ENCODE measurements around the gene NFKBIL1.
"Not testable (repeated sequence)": the region's sequence is repeated elsewhere in the genome, so short reads cannot be mapped to it uniquely, and the experiment has no call there.

Gene NFKBIL1, protein sequence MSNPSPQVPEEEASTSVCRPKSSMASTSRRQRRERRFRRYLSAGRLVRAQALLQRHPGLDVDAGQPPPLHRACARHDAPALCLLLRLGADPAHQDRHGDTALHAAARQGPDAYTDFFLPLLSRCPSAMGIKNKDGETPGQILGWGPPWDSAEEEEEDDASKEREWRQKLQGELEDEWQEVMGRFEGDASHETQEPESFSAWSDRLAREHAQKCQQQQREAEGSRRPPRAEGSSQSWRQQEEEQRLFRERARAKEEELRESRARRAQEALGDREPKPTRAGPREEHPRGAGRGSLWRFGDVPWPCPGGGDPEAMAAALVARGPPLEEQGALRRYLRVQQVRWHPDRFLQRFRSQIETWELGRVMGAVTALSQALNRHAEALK

DNA sequence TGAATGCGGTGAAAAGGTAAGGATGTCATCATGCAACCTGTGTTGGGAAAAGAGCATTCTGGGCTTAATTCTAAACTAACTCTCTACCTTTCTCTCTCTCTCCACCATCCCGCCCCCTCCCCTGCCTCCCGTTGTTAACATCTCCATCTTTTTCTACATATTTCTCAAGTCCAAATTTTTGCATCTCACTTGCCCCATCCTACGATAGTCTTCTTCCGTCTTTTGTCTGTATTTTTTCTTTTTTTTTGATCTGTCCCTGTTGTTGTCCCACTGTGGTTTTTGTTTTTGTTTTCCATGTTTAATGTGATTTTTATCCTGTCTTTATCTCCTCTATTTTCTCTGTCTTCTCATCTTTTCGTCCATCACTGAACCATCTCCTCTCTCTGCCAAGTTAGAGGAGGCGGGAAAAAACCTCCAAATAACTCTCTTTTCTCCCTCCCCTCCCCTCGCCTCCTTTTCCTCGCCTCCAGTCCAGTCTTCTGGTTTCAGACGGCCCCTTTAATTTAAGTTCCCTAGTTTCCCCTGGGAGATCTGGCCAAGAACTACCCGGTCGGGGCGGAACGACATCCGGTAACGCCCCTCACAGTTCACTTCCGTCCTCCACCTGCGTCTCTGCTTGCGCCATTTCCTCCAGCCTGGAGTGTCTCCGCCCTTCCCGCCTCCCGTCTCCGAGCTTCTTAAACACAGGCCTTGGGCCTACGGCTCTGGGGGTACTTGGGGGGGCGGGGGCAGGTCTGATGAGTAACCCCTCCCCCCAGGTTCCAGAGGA, at the start of gene NFKBIL1:
NFKBIL1 (plus strand) TSS at position 651 of the 769 bp plus-strand sequence; CDS start at position 738, 87 bp downstream.
- DNase-seq (ENCODE audit: low spot score), result peak; percentile 93

DNA sequence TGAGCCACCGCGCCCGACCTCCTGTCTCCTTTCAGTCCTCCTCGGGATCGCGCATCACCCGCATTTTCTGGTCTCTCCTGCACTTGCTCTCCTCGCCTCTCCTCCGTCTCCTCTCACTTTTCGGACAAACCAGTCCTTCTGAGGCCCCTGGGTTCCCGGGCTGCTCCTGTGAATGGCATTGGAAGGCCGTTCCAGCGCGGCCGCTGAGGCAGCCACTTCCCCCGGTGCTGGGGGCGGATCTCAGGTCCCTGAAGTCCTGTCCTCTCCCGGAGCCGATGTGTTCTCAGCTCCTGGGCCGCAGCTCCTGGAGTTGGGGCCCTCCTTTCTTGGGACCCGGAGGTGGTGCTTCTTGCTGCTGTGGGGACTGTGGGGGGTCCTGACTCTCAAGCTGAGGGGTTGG, 48.7 kb upstream of the NFKBIL1 start:
- DNase-seq (ENCODE audit: low spot score), result no peak

DNA sequence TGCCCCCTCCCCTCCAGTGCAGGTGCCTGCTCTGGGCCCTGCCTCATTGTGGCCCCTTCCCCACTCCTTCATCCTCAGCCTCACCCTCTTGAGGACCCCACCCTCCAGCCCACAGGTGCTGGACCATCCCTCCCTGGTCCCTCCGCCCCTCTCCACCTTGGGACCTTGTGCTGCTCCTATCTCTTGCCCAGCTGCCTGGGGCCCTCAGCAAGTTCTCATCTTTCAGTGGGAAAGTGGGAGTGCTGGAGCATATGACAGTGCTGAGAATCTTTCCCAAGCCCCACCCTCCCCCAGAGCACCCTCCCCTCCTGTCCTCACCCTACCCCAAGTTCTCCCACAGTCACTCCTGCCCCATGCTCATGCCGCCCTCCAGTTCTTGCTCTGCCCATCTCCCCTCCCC, 47.8 kb upstream of the NFKBIL1 start:
- not testable (repeated sequence) for DNase-seq (ENCODE audit: low spot score)

DNA sequence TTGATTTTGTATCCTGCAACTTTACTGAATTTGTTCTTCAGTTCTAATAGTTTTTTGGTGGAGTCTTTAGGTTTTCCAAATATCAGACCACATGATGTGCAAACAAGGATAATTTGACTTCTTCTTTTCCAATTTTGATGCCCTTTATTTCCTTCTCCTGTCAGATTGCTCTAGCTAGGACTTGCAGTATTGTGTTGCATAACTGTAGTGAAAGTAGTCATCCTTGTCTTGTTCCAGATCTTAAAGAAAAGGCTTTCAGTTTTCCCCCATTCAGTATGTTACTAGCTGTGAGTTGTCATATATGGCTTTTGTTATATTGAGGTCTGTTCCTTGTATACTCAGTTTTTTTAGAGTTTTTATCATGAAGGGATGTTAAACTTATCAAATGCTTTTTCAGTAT, 44.8 kb upstream of the NFKBIL1 start:
- no peak for DNase-seq (ENCODE audit: low spot score)

DNA sequence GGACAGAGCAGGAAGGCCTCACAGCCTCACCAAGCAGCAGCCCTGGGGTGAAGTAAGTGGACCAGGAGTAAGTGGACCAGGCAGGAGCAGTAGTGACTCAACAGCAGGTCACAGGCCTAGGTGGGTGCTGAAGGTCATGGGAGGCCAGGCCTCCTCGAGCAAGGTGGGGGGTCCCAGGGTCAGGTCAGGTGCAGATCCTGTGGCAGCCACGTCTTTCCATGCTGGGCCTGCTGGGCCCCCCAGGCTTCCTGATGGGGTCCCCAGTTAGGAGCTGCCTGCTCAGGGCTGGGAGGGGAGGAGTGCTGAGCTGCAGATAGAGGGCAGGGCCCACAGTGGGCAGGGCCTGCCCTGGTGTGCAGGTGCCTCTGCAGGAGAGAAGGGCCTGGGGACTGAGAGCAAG, 38.4 kb upstream of the NFKBIL1 start:
- DNase-seq (ENCODE audit: low spot score), result not testable (repeated sequence)

DNA sequence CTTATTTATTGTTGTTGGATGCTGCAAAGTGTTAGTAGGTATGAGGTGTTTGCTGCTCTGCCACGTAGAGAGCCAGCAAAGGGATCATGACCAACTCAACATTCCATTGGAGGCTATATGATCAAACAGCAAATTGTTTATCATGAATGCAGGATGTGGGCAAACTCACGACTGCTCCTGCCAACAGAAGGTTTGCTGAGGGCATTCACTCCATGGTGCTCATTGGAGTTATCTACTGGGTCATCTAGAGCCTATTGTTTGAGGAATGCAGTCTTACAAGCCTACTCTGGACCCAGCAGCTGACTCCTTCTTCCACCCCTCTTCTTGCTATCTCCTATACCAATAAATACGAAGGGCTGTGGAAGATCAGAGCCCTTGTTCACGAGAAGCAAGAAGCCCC, 37.4 kb upstream of the NFKBIL1 start:
- no peak for DNase-seq (ENCODE audit: low spot score)

DNA sequence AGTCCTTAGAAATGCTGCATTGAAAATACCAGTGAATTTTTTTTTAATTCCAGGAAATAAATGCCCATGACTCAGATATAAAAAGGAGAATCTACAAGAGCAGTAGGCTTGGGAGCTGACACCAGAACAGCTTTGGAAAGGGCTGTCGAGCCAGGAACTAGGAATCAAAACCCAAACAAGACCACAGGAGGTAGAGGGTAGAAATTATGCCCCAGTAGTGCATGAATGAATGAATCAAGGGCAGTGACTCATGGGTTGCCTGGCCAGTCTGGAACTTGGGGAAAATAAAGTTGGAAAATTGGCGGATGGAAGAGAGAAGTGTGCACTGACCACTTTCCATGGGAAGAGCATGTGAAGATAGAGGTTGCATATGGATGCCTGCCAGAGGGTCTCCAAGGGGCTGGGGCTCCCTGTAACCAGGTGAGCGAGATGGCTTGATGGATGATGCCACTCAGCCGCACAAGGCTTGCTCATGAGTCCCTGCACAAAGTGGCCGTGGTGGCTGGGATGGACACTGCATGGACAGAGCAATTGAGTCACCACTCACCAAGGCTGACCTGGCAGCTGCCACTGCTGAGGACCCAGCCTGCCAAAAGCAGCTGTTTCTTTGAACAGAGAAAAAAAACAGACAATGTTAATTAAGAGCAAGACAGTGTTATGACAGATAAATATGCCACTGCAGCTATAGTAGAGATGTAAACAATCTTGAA, 33.8 kb upstream of the NFKBIL1 start:
- no peak for DNase-seq (ENCODE audit: low spot score)

DNA sequence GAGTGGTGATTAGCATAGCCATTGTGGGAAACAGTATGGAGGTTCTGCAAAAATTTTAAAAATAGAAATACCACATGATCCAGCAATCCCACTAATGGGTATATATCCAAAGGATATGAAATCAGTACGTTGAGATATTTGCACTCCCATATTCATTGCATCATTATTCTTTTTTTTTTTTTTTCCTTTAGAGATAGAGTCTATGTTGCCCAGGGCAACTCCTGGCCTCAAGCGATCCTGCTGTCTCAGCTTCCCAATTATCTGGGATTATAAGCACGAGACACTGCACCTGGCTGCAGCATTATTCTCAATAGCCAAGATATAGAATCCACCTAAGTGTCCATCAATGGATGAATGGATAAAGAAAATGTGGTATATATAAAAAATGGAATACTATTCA, 25.6 kb upstream of the NFKBIL1 start:
- no peak for DNase-seq (ENCODE audit: low spot score)

DNA sequence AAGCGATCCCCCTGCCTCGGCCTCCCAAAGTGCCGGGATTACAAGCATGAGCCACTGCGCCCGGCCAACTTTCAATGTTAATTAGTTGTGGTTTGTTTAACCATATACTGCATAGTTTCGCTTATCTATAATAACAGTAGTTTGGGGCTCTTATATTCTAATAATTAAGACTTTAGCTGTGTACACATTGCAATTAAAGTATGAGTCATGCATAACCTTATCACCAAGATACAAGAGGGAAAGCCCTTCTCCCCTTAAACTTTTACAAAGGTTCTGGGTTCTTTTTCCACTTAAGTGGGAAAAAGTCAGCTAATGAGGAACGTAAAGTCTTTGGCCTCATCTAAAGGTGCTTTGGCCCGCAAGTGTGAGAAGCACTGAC, 21.9 kb upstream of the NFKBIL1 start:
- no peak for DNase-seq (ENCODE audit: low spot score)

DNA sequence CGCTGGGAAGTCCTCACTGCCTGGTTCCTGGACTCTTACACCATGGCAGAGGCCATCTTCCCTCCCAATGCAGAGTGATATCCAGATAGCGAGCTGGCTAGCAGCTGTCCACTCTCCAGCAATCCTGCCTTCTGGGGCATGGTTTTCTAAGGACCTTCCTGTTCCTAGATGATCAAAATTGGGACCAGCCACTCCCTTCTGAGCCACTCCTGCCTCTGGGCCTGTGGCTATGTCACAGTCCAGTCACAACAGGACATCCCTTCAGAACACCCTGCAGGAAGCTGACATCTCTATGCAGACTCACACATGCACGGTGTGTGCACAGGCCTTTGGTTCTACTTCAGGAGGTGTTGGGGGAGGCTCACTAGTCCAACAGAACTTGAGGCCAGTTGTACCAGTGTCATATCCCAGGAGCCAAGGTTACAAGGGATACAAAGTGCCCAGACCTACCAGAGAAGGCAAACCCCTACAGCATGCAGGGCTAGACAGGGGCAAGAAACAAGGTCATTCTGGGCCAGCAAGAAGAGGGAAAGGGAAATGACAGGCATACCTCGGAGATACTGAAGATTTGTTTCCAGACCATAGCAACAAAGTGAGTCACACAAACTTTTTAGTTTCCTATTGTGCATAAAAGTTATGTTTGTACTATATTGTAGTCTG, 21.3 kb upstream of the NFKBIL1 start:
- DNase-seq (ENCODE audit: low spot score), result no peak

DNA sequence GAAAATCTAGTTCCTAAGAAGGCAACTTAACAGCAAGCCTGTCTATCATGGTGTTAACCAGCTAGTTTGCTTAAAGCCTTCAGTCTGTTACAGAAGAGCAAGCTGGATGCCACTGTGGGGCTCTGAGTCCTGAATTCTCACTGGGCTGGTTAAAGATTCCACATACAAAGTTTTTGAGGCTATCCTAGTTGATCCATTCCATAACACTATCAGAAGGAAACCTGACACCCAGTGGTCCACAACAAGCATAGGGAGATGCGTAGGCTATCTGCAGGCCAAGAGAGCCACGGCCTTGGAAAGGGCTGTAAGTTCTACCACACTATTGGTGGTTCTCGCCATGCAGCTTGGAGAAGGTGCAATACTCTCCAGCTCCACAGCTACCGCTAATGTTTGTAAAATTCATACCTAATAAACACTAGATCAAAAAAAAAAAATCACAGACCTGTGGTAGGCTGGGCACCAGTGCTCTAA, 19.1 kb upstream of the NFKBIL1 start:
- peak; percentile 19 for DNase-seq (ENCODE audit: low spot score)

DNA sequence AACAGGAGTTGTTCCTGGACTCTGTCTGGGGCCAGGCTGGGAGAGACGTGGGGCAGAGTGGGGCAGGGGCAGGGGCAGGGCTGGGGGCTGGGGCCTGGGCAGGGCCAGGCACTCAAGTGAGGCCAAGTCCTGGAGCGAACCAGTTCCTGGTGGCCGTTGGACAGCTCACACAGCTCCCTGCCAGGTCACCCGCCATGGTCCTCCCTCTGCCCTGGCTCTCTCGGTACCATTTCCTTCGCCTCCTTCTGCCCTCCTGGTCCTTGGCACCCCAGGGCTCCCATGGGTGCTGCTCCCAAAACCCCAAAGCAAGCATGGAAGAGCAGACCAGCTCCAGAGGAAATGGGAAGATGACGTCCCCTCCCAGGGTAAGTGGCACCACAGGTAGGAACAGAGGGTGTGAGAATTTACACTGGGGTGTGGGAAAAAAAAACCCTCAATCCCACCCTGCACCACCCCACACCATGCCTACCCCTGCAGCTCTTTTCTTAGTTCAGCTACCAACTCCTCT, 18.5 kb upstream of the NFKBIL1 start, which contains the start of gene MCCD1:
MCCD1 (plus strand) TSS at position 142 of the 508 bp plus-strand sequence; CDS start at position 195, 53 bp downstream.
- no peak for DNase-seq (ENCODE audit: low spot score)

DNA sequence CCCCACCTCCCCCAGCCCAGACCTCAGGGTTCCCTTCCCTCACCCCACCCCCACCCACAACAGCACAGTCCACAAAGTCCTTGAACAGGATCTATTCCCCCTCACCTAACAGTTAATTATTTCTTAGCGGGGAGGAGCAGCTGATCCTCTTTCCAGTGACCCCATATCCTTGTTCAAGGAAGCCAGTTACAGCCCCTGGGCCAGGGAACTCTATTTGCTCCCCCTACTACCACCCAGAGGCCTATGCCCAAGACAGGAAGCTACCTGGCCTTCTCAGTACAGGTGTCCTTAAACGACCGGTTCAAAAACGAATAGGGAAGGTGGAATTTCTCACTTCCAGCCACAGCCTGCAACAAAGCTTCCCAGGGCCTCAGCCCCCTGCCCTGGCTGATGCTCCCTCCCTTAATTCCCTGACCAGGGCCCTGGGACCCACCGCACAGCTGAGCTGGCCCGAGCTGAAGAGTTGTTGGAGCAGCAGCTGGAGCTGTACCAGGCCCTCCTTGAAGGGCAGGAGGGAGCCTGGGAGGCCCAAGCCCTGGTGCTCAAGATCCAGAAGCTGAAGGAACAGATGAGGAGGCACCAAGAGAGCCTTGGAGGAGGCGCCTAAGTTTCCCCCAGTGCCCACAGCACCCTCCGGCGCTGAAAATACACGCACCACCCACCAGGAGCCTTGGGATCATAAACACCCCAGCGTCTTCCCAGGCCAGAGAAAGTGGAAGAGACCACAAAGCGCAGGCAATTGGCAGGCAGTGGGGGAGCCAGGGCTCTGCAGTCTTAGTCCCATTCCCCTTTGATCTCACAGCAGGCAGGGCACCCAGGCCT, 17.9 kb upstream of the NFKBIL1 start:
- DNase-seq (ENCODE audit: low spot score), result no peak

DNA sequence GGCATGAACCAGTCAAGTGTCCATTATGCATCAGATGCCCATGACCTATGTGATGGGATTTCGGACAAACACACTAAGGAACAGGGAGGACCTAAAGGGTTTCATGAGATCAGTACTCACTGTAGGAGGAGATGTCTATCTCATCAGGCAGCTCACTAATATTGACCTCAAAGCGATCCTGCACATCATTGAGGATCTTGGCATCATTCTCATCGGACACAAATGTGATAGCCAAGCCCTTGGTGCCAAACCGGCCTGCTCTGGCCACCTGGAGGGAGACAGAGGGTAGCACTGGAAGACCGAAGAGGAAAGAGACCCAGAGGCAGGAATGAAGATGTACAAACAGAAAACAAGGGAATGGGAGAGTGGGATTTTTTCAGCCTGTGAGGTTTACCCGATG, 16.7 kb upstream of the NFKBIL1 start:
- DNase-seq (ENCODE audit: low spot score), result no peak

DNA sequence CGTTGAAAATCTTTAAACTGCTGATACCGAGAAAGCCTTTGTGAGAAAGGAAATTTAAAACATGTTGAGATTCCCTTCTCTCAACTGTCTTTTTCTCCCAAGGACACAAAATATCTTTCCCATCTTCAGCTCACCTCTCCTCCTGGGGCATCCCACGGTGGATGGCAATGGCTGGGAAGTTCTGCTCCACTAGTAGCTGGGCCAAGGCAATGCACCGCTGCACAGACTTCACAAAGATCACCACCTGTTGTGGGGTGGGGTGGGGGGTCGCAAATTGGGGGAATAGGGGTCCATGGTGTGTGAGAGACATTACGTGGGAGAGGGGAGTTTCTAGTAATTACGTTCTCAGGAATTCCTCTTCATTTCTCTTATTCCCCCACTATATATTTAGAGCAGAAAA, 16.2 kb upstream of the NFKBIL1 start:
- no peak for DNase-seq (ENCODE audit: low spot score)

DNA sequence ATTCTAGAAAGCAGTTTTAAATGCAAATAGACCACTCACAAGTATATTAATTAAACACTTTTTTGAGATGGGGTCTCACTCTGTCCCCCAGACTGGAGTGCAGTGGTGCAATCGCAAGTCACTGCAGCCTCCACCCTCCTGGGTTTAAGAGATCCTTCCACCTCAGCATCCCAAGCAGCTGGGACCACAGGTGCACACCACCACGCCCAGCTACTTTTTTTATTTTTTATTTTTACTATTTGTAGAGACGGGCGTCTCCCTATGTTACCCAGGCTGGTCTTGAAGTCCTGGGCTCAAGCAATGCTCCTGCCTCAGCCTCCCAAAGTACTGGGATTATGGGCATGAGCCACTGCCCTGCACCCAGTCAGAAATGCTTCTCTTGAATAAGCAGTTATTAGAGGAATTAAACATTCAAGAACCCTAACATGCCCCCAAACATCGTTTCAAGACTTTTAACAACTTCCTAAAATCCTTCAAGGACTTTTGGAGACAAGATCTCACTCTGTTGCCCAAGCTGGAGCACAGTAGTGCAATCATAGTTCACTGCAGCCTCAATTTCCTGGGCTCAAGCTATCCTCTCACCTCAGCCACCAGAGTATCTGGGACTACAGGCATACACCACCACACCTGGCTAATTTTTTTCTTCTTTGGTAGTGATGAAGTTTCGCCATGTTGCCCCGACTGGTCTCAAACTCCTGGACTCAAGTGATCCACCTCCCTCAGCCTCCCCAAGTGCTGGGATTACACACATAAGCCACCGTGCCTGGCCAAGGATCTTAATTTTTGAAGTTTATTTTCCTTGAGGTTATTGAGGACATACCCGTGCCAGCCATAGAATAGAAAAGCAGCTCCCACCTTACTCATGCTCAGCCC, 15.4 kb upstream of the NFKBIL1 start:
- no peak for DNase-seq (ENCODE audit: low spot score)

DNA sequence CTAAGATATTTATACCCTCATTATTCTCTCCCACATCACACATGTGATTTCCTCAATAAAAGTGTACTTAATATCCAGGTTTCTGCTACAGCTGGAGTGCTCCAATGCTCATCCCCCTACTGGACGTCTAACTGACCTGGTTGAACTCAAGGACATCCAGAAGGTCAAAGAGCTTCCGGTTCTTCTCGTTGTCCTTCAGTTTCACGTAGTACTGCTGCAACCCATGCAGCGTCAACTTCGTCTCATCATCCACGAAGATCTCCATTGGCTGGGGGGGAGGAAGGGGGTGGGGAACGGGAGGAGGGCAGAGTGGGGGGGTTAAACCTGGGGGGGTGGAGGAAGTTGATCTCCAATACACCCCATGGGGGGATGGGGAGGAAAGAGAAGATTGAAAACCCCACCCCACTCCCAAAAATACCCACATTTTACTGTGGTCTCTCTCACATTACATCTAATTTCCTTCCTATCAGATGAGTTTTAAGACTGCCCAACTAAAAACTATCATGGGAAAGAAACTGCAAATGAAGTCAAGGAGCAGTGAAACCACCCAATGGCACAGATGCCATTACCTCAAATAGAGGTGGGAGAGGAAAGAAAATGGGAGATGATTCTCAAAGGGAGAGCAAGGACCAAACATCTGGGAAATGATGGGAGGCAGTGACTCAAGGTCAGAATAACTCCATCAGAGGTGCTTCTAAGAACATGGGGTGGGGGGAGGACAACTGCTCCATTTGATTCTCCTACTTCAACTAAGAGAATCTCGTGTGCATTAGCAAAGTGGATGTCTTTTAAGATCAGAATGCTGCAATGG, 14.6 kb upstream of the NFKBIL1 start:
- no peak for DNase-seq (ENCODE audit: low spot score)

DNA sequence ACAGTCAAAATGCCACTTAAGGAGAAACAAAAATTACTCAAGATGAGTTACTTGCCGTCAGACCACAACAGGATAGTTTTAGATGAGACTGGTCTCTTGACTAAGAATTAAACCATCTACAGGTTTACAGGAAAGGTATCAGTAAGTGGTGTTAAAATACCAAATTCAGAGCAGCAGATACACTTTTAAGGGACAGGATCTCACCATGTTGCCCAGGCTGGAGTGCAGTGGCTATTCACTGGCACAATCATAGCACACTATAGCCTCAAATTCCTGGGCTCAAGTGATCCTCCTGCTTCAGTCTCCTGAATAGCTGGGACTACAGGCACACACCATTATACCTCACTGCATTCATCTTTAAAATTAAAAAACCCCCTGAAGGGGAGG, 14.0 kb upstream of the NFKBIL1 start:
- DNase-seq (ENCODE audit: low spot score), result no peak

DNA sequence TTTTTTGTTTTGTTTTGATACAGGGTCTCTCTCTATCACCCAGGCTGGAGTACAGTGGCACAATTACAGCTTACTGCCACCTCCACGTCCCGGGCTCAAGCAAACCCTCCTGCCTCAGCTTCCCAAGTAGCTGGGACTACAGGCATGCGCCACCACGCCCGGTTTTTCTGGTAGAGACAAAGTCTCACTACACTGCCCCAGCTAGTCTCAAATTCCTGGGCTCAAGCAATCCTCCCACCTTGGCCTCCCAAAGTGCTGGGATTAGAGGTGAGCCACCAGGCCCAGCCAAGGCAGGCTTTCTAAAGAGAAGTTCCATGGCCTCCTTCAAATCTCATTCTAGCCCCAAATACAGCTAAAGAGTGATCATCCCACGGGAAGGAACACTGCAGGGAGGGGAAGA, 13.4 kb upstream of the NFKBIL1 start:
- no peak for DNase-seq (ENCODE audit: low spot score)

Measured in SW480 (cell line).